DMS153 (cell line): ENCODE results near the gene ERBB4.
"Not testable (repeated sequence)": the region's sequence is repeated elsewhere in the genome, so short reads cannot be mapped to it uniquely, and the experiment has no call there.

Source experiments
- DNase-seq: peaks from one replicate; lab custom pipeline; 2025; lab: John Stamatoyannopoulos, UW

ERBB4 gene

GRCh38 chr2:211729433-211729832, 809.2 kb downstream of the ERBB4 start:
- no peak for DNase-seq

- no peak for DNase-seq
These were observed 813.7 kb downstream of the ERBB4 start for GRCh38 chr2:211724933-211725332.

DNA sequence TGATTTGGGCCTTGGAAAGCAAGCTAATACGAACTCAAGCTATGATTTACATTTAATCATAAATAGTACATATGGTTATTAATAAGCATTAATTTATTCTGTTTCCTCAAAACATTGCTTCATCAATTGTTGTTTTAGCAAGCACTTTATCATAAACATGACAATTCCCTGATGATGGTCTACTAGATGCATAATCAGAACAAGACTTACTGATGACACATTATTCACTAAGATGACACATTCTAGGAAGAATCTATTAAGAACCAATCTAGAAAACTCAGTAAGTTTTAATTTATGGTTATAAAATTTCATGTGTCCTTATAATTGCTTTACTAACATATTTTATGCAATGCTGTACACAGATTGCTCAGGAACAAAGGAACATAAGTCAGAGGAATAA, 815.2 kb downstream of the ERBB4 start:
- DNase-seq = no peak

GRCh38 chr2:211722928-211723327, 815.7 kb downstream of the ERBB4 start:
- DNase-seq = no peak

- DNase-seq = not testable (repeated sequence)
These were observed 816.7 kb downstream of the ERBB4 start for GRCh38 chr2:211721874-211722273.

DNA sequence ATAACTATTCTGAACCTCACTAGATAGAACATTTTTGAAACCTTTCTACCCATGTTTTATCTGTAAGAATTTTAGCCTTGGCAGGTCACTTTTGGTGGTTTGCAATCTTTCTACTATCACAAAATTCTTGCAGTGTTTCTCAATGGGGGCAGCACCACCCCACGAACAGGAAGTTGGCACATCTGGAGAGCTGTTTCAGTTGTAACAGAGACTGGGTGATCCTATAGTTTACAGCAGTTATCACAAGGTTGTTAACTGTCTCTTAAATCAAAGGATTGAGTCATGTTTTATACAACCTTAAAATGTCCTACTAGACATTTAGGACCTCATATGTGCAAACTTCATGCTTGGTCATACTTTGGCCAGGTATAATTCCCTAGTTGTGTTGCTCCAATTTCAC, 829.2 kb downstream of the ERBB4 start:
- no peak for DNase-seq

- DNase-seq = no peak
These were observed 845.9 kb downstream of the ERBB4 start for GRCh38 chr2:211692689-211693088.

- no peak for DNase-seq
These were observed 847.9 kb downstream of the ERBB4 start for GRCh38 chr2:211690736-211691135.

- no peak for DNase-seq
These were observed 850.4 kb downstream of the ERBB4 start for GRCh38 chr2:211688196-211688595.

- DNase-seq = no peak
These were observed 863.9 kb downstream of the ERBB4 start for GRCh38 chr2:211674715-211675114.

GRCh38 chr2:211673133-211673905, 865.3 kb downstream of the ERBB4 start:
- no peak for DNase-seq

GRCh38 chr2:211671977-211672376, 866.6 kb downstream of the ERBB4 start:
- no peak for DNase-seq

- no peak for DNase-seq
These were observed 873.3 kb downstream of the ERBB4 start for GRCh38 chr2:211665299-211665698.

GRCh38 chr2:211664321-211664720, 874.3 kb downstream of the ERBB4 start:
- no peak for DNase-seq

- DNase-seq = no peak
These were observed 884.3 kb downstream of the ERBB4 start for GRCh38 chr2:211654211-211654780.

GRCh38 chr2:211652327-211652726, 886.3 kb downstream of the ERBB4 start:
- no peak for DNase-seq

DNA sequence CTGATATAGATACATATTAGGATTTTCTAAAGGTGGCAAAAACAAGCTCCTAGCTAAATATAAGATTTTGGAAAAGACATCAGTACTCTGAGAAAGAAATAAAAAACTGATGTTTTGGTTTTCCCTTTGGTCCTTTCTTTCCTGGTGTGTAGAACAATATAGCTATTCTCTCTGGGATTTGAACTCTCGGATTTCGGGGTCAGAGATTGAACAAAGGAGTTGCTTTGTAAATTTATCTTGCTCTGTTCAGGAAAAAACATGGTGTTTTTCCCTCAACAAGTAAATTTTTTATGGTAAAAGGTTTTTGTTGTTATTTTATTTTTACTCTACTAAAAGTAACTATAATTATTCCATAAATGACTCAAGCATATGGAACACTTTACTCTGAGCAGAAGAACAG, 889.3 kb downstream of the ERBB4 start:
- DNase-seq = no peak

DNA sequence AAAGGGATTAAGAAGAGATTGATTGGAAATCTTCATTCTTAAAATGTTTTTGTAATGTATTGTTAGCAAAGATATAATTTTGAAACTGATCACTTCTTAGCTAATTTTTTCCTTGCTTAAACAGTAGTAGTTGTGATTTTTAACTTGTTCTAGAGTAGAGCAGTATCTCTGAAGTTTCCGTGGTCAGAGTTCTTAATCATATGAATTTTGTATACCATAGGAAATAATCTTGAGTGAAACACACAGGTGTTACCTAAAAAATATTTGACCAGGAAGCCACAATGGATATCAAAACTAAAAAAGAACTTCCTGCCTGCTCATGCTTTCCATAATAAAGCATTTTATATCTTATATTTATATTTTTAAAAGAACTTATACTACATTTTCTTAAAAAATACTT, 907.1 kb downstream of the ERBB4 start:
- no peak for DNase-seq

- no peak for DNase-seq
These were observed 915.5 kb downstream of the ERBB4 start for GRCh38 chr2:211623096-211623495.

DNA sequence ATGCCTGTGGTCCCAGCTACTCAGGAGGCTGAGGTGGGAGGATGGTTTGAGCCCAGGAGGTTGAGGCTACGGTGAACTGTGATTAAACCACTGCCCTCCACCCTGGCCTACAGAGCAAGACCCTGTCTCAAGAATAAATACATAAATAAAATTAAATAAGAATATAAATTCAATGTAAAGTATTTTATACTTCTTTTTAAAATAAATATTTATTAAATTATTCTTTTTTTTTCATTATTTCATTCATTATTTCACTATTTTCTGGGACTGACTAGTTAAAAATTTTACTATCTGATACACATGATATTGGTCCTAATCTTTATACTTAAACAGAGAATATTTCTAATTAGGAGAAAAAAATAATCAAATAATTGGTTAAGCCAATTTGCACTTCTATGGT, 917.6 kb downstream of the ERBB4 start:
- no peak for DNase-seq

GRCh38 chr2:211617803-211618202, 920.8 kb downstream of the ERBB4 start:
- no peak for DNase-seq

DNA sequence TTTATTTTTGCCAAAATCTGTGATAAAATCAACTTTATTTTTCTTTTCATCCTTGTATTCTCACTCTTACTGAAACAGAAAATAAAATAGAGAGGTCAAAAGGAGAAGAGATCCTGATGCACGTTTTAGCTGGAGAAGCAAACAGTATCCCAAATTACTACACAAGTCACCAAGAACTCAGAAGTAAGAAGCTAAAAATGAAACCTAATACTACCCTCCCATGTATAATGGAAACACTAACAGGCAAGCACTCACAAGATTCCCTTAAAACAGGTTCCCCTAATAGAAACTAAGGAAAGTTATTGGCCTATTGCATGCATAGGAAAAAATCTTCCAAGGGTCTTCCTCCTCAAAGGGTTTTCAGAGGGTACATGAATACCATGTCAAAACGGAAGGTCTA, 927.0 kb downstream of the ERBB4 start:
- DNase-seq = no peak

GRCh38 chr2:211611061-211611518, 927.5 kb downstream of the ERBB4 start:
- DNase-seq = no peak

DNA sequence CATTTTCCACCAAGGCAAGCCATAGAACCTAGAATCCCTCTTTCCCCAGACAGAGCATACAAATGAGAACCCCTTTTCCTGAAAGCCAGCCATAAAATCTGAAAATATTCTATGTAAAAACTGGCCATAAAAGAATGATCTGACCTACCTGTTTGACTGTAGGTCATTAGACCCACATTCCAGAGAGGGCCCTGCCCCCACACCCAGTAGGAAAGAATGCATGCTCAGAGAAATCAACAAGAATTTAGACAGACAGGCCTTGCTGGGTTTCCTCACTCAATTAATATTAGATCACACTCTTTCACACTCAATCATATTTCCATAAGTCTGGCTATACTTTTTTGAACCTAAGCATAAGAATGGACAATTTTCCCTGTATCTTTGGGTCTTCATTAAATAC, 929.5 kb downstream of the ERBB4 start:
- no peak for DNase-seq
